Measurements from ENCODE around the gene L3MBTL4. TPM values are rescaled to one million over a fixed set of nuclear protein-coding genes. Genes with fewer than 3 reads are reported as not detected.

L3MBTL4 gene
- total RNA-seq, 1 experiment from 2014 or later, result 1.4 TPM

DNA sequence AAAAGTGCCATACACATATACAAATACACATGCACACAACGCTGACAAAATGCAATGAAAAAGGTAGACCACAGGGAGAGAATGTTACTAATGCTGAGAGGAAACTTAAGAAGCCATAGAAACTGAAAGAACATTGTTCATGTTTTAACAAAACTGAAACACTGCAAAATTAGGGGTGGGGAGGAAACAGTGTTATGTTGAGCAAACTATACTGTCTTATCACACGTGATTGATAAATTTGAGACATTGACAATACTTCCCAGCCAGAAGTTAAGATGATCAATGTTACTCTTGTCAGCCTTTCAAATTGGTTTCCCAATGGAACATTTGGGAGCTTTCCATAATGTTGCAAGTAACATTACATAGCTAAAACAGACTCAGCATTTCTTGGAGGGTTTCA is 165.5 kb downstream of the L3MBTL4 start:
- ATAC-seq (no peak), DNase-seq (ENCODE audit: low spot score) (no peak)
- POLR2A ChIA-PET, result no interaction called here
- no peak overlapping the region for H3K4me3 Mint-ChIP-seq
- no peaks in the 10 kb centered on the region for H3K9me3 Mint-ChIP-seq
- CTCF ChIA-PET, result no interaction called here
- H3K4me1 Mint-ChIP-seq, result no peaks in the 10 kb centered on the region
- no peaks in the 10 kb centered on the region for H3K27me3 Mint-ChIP-seq (ENCODE audit: low read depth)
- TF ChIP-seq NR2C2 (CRISPR knock-in tag; IDR thresholded peaks at IDR 0.05) (no peak), SMAD4 (CRISPR knock-in tag; IDR thresholded peaks at IDR 0.05) (no peak), IRF2 (CRISPR knock-in tag; IDR thresholded peaks at IDR 0.05; ENCODE audit: borderline replicate concordance, low read depth) (no peak), FOXK1 (CRISPR knock-in tag; IDR thresholded peaks at IDR 0.05) (no peak)
- TF ChIP-seq, protein P1, sequence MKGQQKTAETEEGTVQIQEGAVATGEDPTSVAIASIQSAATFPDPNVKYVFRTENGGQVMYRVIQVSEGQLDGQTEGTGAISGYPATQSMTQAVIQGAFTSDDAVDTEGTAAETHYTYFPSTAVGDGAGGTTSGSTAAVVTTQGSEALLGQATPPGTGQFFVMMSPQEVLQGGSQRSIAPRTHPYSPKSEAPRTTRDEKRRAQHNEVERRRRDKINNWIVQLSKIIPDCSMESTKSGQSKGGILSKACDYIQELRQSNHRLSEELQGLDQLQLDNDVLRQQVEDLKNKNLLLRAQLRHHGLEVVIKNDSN (CRISPR knock-in tag; IDR thresholded peaks at IDR 0.05), result no peak
- no peaks in the 10 kb centered on the region for H3K36me3 Mint-ChIP-seq
- no peak overlapping the region for H3K27ac Mint-ChIP-seq

DNA sequence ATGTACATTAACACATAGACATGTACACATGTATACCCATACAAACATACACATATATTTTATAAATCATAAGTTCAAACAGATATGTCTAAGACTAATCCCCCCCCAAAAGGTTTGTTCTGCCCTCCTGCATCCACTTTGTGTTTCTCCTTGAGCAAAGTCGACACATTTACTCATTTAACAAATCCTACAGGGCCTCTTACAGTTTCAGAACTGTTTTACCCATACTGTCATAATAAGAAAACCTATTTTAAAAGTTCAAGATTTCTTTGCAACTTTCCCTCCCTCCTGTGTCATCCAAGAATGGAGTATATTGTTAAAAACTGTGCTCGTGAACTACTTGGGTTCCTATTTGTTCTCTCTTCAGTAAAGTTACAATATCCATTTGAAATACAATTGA is 166.7 kb downstream of the L3MBTL4 start:
- H3K4me3 Mint-ChIP-seq, result no peak overlapping the region
- TF ChIP-seq MYBL2 (CRISPR knock-in tag; IDR thresholded peaks at IDR 0.05), result no peak
- TF ChIP-seq TEAD4 (CRISPR knock-in tag; IDR thresholded peaks at IDR 0.05), result no peak
- no peak for TF ChIP-seq JAZF1 (CRISPR knock-in tag; IDR thresholded peaks at IDR 0.05)
- TF ChIP-seq TCF7 (CRISPR knock-in tag; IDR thresholded peaks at IDR 0.05; ENCODE audit: low read depth), result no peak
- no peak for TF ChIP-seq GTF2I (CRISPR knock-in tag; conservative IDR thresholded peaks at IDR 0.05)
- TF ChIP-seq, protein P2, sequence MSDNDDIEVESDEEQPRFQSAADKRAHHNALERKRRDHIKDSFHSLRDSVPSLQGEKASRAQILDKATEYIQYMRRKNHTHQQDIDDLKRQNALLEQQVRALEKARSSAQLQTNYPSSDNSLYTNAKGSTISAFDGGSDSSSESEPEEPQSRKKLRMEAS (CRISPR knock-in tag; IDR thresholded peaks at IDR 0.05), result no peak
- no peak for TF ChIP-seq ZNF416 (CRISPR knock-in tag; IDR thresholded peaks at IDR 0.05)
- TF ChIP-seq NFYB (CRISPR knock-in tag; conservative IDR thresholded peaks at IDR 0.05; ENCODE audit: low read depth), result no peak
- TF ChIP-seq, protein P1 (CRISPR knock-in tag; IDR thresholded peaks at IDR 0.05), result no peak
- no peak for TF ChIP-seq FOXP1 (CRISPR knock-in tag; IDR thresholded peaks at IDR 0.05; ENCODE audit: borderline replicate concordance)
- no peak for TF ChIP-seq JUN (CRISPR knock-in tag; IDR thresholded peaks at IDR 0.05)
- no peak for TF ChIP-seq FOXK1 (CRISPR knock-in tag; IDR thresholded peaks at IDR 0.05)
- TF ChIP-seq TP53 (CRISPR knock-in tag; IDR thresholded peaks at IDR 0.05), result no peak
- TF ChIP-seq, protein P3, sequence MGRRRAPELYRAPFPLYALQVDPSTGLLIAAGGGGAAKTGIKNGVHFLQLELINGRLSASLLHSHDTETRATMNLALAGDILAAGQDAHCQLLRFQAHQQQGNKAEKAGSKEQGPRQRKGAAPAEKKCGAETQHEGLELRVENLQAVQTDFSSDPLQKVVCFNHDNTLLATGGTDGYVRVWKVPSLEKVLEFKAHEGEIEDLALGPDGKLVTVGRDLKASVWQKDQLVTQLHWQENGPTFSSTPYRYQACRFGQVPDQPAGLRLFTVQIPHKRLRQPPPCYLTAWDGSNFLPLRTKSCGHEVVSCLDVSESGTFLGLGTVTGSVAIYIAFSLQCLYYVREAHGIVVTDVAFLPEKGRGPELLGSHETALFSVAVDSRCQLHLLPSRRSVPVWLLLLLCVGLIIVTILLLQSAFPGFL (CRISPR knock-in tag; IDR thresholded peaks at IDR 0.05; ENCODE audit: borderline replicate concordance), result no peak
- TF ChIP-seq, protein P4, sequence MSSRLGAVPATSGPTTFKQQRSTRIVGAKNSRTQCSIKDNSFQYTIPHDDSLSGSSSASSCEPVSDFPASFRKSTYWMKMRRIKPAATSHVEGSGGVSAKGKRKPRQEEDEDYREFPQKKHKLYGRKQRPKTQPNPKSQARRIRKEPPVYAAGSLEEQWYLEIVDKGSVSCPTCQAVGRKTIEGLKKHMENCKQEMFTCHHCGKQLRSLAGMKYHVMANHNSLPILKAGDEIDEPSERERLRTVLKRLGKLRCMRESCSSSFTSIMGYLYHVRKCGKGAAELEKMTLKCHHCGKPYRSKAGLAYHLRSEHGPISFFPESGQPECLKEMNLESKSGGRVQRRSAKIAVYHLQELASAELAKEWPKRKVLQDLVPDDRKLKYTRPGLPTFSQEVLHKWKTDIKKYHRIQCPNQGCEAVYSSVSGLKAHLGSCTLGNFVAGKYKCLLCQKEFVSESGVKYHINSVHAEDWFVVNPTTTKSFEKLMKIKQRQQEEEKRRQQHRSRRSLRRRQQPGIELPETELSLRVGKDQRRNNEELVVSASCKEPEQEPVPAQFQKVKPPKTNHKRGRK (CRISPR knock-in tag; IDR thresholded peaks at IDR 0.05; ENCODE audit: borderline replicate concordance), result no peak
- no peak for TF ChIP-seq ZNF396 (CRISPR knock-in tag; IDR thresholded peaks at IDR 0.05; ENCODE audit: borderline replicate concordance)

DNA sequence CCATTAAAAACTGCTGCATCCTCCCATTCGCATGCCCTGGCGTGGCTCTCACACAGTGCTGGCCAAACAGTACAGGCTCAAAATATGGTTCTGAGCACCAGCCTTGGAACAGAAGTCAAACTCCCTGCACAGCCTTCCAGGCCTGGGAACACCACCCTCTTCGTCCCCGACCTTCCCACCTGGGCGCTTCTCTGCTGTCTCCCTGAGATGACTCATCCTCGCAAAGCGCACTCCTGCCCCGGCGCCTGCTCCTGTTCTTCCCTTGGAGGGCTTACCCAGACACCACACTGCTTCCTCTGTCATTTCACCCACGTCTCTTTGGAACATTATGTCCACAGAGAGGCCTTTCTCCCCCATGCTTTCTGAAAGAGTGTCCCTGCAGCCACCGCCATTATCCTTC is 172.7 kb downstream of the L3MBTL4 start:
- no peak overlapping the region for H3K4me3 Mint-ChIP-seq
- DNase-seq (ENCODE audit: low spot score), result no peak
- TF ChIP-seq ZNF416 (CRISPR knock-in tag; IDR thresholded peaks at IDR 0.05) (no peak), FOXP1 (CRISPR knock-in tag; IDR thresholded peaks at IDR 0.05; ENCODE audit: borderline replicate concordance) (no peak), RELA (CRISPR knock-in tag; IDR thresholded peaks at IDR 0.05; ENCODE audit: borderline replicate concordance) (no peak), TP53 (CRISPR knock-in tag; IDR thresholded peaks at IDR 0.05) (no peak)
- TF ChIP-seq, protein P5, sequence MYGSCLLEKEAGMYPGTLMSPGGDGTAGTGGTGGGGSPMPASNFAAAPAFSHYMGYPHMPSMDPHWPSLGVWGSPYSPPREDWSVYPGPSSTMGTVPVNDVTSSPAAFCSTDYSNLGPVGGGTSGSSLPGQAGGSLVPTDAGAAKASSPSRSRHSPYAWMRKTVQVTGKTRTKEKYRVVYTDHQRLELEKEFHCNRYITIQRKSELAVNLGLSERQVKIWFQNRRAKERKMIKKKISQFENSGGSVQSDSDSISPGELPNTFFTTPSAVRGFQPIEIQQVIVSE (CRISPR knock-in tag; IDR thresholded peaks at IDR 0.05; ENCODE audit: borderline replicate concordance), result no peak
- TF ChIP-seq, protein P6, sequence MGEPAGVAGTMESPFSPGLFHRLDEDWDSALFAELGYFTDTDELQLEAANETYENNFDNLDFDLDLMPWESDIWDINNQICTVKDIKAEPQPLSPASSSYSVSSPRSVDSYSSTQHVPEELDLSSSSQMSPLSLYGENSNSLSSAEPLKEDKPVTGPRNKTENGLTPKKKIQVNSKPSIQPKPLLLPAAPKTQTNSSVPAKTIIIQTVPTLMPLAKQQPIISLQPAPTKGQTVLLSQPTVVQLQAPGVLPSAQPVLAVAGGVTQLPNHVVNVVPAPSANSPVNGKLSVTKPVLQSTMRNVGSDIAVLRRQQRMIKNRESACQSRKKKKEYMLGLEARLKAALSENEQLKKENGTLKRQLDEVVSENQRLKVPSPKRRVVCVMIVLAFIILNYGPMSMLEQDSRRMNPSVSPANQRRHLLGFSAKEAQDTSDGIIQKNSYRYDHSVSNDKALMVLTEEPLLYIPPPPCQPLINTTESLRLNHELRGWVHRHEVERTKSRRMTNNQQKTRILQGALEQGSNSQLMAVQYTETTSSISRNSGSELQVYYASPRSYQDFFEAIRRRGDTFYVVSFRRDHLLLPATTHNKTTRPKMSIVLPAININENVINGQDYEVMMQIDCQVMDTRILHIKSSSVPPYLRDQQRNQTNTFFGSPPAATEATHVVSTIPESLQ (CRISPR knock-in tag; IDR thresholded peaks at IDR 0.05), result no peak
- TF ChIP-seq, protein P1 (CRISPR knock-in tag; IDR thresholded peaks at IDR 0.05), result no peak
- peaks cover 16% of the 10 kb centered on the region for H3K4me1 Mint-ChIP-seq
- CTCF ChIA-PET, result no interaction called here
- H3K9me3 Mint-ChIP-seq, result peaks cover 3% of the 10 kb centered on the region; the same call in 1 of the 2 replicates
- no peak overlapping the region; the same call in 1 of the 2 replicates for H3K27ac Mint-ChIP-seq
- POLR2A ChIA-PET, result no interaction called here
- H3K27me3 Mint-ChIP-seq (ENCODE audit: low read depth), result no peaks in the 10 kb centered on the region
- no peak for ATAC-seq
- H3K36me3 Mint-ChIP-seq, result no peaks in the 10 kb centered on the region

More for the DNA sequence above, 166.7 kb downstream of the L3MBTL4 start:
- H3K27me3 Mint-ChIP-seq (ENCODE audit: low read depth), result no peaks in the 10 kb centered on the region
- H3K27ac Mint-ChIP-seq, result no peak overlapping the region
- H3K36me3 Mint-ChIP-seq, result no peaks in the 10 kb centered on the region
- H3K4me1 Mint-ChIP-seq, result no peaks in the 10 kb centered on the region
- DNase-seq (ENCODE audit: low spot score) (no peak), ATAC-seq (no peak)
- ChIA-PET CTCF (no interaction called here), POLR2A (no interaction called here)
- H3K9me3 Mint-ChIP-seq, result no peaks in the 10 kb centered on the region

Measured in WTC11 (cell line).